GM23248 (cell line): ENCODE measurements around the gene RASSF5. TPM values are rescaled to one million over a fixed set of nuclear protein-coding genes. Genes with fewer than 3 reads are reported as not detected.
"Not testable (repeated sequence)": the region's sequence is repeated elsewhere in the genome, so short reads cannot be mapped to it uniquely, and the experiment has no call there.

Experiments used
- DNase-seq: peaks from one replicate; pipeline ENCODE4 v3.0.0-alpha.2; 2015
- H2AFZ ChIP-seq: fragments of 200-600 bp; sonication (generic); 2 replicates; pipeline ENCODE4 v1.6.1; 2016; ENCODE audit warnings: antibody characterized with exemption
- H3F3A ChIP-seq: fragments of 200-600 bp; sonication (generic); 2 replicates; pipeline ENCODE4 v1.6.1; 2016; ENCODE audit warnings: mild to moderate bottlenecking, antibody characterized with exemption, mixed run types; ENCODE audit not compliant: insufficient read depth
- H3K27ac ChIP-seq: fragments of 200-600 bp; sonication (generic); 2 replicates; pipeline ENCODE4 v1.5.1; 2016; ENCODE audit warnings: mild to moderate bottlenecking
- H3K27me3 ChIP-seq: fragments of 200-600 bp; sonication (generic); replicated peaks from 2 replicates; pipeline ENCODE4 v1.6.1; 2016; ENCODE audit warnings: mild to moderate bottlenecking; ENCODE audit not compliant: insufficient read depth
- H3K36me3 ChIP-seq: fragments of 200-600 bp; sonication (generic); 2 replicates; pipeline ENCODE4 v1.6.1; 2016; ENCODE audit warnings: low read depth, mild to moderate bottlenecking
- H3K4me1 ChIP-seq: fragments of 200-600 bp; sonication (generic); 2 replicates; pipeline ENCODE4 v1.6.1; 2016; ENCODE audit warnings: mild to moderate bottlenecking; ENCODE audit not compliant: insufficient read depth
- H3K4me2 ChIP-seq: fragments of 200-600 bp; sonication (generic); one replicate; pipeline ENCODE4 v1.6.1; 2016; ENCODE audit warnings: mild to moderate bottlenecking; ENCODE audit not compliant: unreplicated experiment
- H3K4me3 ChIP-seq: fragments of 200-600 bp; sonication (generic); 2 replicates; pipeline ENCODE4 v1.5.1; 2016; ENCODE audit warnings: mild to moderate bottlenecking
- H3K79me2 ChIP-seq: fragments of 200-600 bp; sonication (generic); 2 replicates; pipeline ENCODE4 v1.6.1; 2016; ENCODE audit warnings: mild to moderate bottlenecking; ENCODE audit not compliant: insufficient read depth
- H3K9ac ChIP-seq: fragments of 200-600 bp; sonication (generic); 2 replicates; pipeline ENCODE4 v1.6.1; 2016; ENCODE audit warnings: mild to moderate bottlenecking
- H3K9me2 ChIP-seq: fragments of 200-600 bp; sonication (generic); 2 replicates; pipeline ENCODE4 v1.6.1; 2016; ENCODE audit warnings: mixed run types, mild to moderate bottlenecking, moderate library complexity; ENCODE audit not compliant: insufficient read depth
- H3K9me3 ChIP-seq: fragments of 200-600 bp; sonication (generic); one replicate; pipeline ENCODE4 v1.6.1; 2017; ENCODE audit warnings: low read depth
- H4K20me1 ChIP-seq: fragments of 200-600 bp; sonication (generic); 2 replicates; pipeline ENCODE4 v1.6.0; 2016; ENCODE audit not compliant: insufficient read depth
- EZH2 ChIP-seq: fragments of 200-600 bp; sonication (generic); IDR thresholded peaks from 2 replicates; pipeline ENCODE4 v1.6.1; 2018; ENCODE audit warnings: antibody characterized with exemption, mild to moderate bottlenecking; ENCODE audit not compliant: insufficient read depth, poor library complexity, severe bottlenecking
- EZH2phosphoT487 ChIP-seq: fragments of 200-600 bp; sonication (generic); IDR thresholded peaks from 2 replicates; pipeline ENCODE4 v1.6.1; 2018; ENCODE audit warnings: antibody characterized with exemption, moderate library complexity, mild to moderate bottlenecking, low read depth; ENCODE audit not compliant: insufficient read depth
- WGBS, 2 experiments: methylation state at CpG; one replicate each; pipeline ENCODE4 v1.1.6; 2015 to 2017; ENCODE audit warnings: low lambda C conversion rate in 2 of 2, low coverage in 1 of 2; ENCODE audit errors: missing lambda C conversion rate in 2 of 2; 5-methylcytosine and 5-hydroxymethylcytosine counted together
- in situ Hi-C: fragments of 300-500 bp; cut with MboI; formaldehyde crosslinking; loops from 2 replicates; pipeline ENCODE4 v1.15.0; 2020
- polyA plus RNA-seq: library from polyadenylated mRNA; unstranded; fragments of >200 nt; fragmentation: Nextera tagmentation; extraction: Ambion mirVana; gene quantifications from 2 replicates; pipeline ENCODE4 v1.2.1, GENCODE V29; 2016
- total RNA-seq: library from RNA; depleted of rRNA; stranded (reverse); fragments of >200 nt; shearing (Covaris generic); gene quantifications from 2 replicates; pipeline ENCODE4 v1.2.3, GENCODE V29; 2014

RASSF5 gene
- total and polyA plus RNA-seq, 2 experiments from 2014 or later: 0.22 to 0.48 TPM

DNA sequence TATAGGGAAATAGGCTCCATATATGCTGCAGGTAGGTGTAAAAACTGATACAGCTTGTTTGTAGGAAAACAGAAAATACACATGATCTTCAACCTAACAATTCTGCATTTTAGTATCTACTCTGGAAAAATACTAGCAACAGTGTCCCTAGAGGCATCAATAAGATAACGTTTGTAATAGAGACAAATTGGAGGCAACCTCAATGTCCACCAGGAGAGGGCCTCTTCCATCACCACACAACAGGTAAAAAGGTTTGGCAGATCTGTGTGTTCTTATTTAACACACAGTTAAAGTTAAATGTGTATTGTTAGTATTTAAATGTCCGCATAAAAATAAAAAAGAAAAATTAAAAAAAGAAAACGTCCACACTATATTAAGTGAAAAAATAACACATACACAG is 99.5 kb downstream of the RASSF5 start:
- Histone ChIP-seq H3K36me3 (peaks cover 28% of the 10 kb centered on the region), H3K4me2 (no peak overlapping the region), H2AFZ (no peak overlapping the region), H3K4me3 (no peak overlapping the region), H3K4me1 (peaks cover 7% of the 10 kb centered on the region; the same call in 1 of the 2 replicates), H3K9ac (no peak overlapping the region), H4K20me1 (no peaks in the 10 kb centered on the region), H3K9me2 (no peaks in the 10 kb centered on the region), H3K79me2 (peaks cover 15% of the 10 kb centered on the region), H3K27me3 (no peaks in the 10 kb centered on the region), H3K9me3 (no peaks in the 10 kb centered on the region), H3F3A (no peaks in the 10 kb centered on the region; the same call in 1 of the 2 replicates), H3K27ac (no peak overlapping the region)
- 52 to 57% methylated on average over 3 of the region's 3 CpGs for WGBS, 2 experiments
- in situ Hi-C loops: no loop called here
- TF ChIP-seq EZH2 (no peak), EZH2phosphoT487 (no peak)
- peak; percentile 61 for DNase-seq

GRCh38 chr1:206608108-206608698 is 100.9 kb downstream of the RASSF5 start:
- H4K20me1 ChIP-seq: no peaks in the 10 kb centered on the region
- no peak overlapping the region for H2AFZ ChIP-seq
- H3K27me3 ChIP-seq: no peaks in the 10 kb centered on the region
- peaks cover 18% of the 10 kb centered on the region for H3K36me3 ChIP-seq
- H3K79me2 ChIP-seq: peaks cover 17% of the 10 kb centered on the region
- WGBS, 2 experiments: 65 to 69% methylated on average over 7 of the region's 7 CpGs
- H3K4me1 ChIP-seq: peaks cover 7% of the 10 kb centered on the region; the same call in 1 of the 2 replicates
- DNase-seq: peak; percentile 68
- no peaks in the 10 kb centered on the region; the same call in 1 of the 2 replicates for H3F3A ChIP-seq
- no peak for TF ChIP-seq EZH2phosphoT487
- no peak for TF ChIP-seq EZH2
- in situ Hi-C loops: no loop called here
- H3K4me2 ChIP-seq: no peak overlapping the region
- no peaks in the 10 kb centered on the region for H3K9me3 ChIP-seq
- no peaks in the 10 kb centered on the region for H3K9me2 ChIP-seq
- H3K9ac ChIP-seq: no peak overlapping the region
- H3K27ac ChIP-seq: no peak overlapping the region
- H3K4me3 ChIP-seq: no peak overlapping the region

DNA sequence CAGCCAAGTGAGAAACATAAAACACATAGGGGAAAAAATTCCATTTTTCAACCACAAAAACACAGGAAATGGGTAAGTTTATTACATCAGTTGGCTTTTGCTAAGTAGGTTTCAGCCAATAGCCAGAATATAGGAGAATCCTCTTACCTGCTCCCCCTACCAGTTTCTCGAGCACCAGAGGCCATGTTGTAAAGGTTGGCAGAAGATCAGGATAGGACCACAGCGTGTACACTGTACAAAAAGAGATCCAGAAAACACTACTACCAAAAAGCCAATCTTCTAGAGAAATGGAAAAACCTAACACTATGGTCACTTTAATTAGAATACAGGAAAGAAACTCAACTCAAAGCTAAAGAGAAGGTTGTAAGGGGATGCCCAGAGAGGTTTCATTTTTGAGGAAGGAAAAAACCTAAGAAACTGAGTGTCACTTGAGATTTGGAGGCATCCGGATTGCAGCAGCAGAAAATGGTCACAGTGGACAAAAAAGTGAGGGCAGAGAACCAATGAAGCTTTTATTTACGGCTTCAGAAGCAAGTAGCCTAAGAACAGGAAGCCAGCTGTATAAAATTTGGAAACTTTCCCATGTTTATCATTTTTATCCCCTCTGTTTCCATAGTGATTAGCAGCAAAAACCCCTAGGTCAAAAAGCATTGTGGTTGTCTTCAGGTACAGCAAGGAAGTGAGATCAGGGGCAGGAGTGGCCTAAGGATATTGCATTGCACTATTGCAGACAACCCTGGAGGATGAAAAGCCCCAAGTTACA is 102.1 kb downstream of the RASSF5 start:
- 66 to 68% methylated on average over 4 of the region's 4 CpGs for WGBS, 2 experiments
- no peak for DNase-seq
- no peak overlapping the region for H3K4me2 ChIP-seq
- TF ChIP-seq EZH2phosphoT487 (no peak), EZH2 (no peak)
- peaks cover 17% of the 10 kb centered on the region for H3K79me2 ChIP-seq
- no peaks in the 10 kb centered on the region for H3K9me2 ChIP-seq
- no peak overlapping the region for H3K9ac ChIP-seq
- H3K4me1 ChIP-seq: peaks cover 7% of the 10 kb centered on the region; the same call in 1 of the 2 replicates
- no peak overlapping the region for H3K27ac ChIP-seq
- no peaks in the 10 kb centered on the region for H3K27me3 ChIP-seq
- no peak overlapping the region for H2AFZ ChIP-seq
- in situ Hi-C loops: no loop called here
- H3K9me3 ChIP-seq: no peaks in the 10 kb centered on the region
- peaks cover 11% of the 10 kb centered on the region; the same call in 1 of the 2 replicates for H3K36me3 ChIP-seq
- no peak overlapping the region for H3K4me3 ChIP-seq
- no peaks in the 10 kb centered on the region for H4K20me1 ChIP-seq
- H3F3A ChIP-seq: no peaks in the 10 kb centered on the region; the same call in 1 of the 2 replicates

GRCh38 chr1:206612129-206612876 is 105.0 kb downstream of the RASSF5 start, which contains the start of gene EIF2D:
TSS of gene EIF2D (minus strand) at chr1:206612465. CDS start at chr1:206612342, 123 bp downstream.
- H3K9me2 ChIP-seq: no peaks in the 10 kb centered on the region
- peak within 1 kb of the TSS; percentile 99 for H3K4me2 ChIP-seq
- H3K9me3 ChIP-seq: no peaks in the 10 kb centered on the region
- in situ Hi-C loops: no loop called here
- no peaks in the 10 kb centered on the region; the same call in 1 of the 2 replicates for H3F3A ChIP-seq
- no peaks in the 10 kb centered on the region for H4K20me1 ChIP-seq
- peak within 1 kb of the TSS; percentile 93 for H2AFZ ChIP-seq
- peaks cover 17% of the 10 kb centered on the region for H3K79me2 ChIP-seq
- no peak for TF ChIP-seq EZH2phosphoT487
- TF ChIP-seq EZH2: no peak
- H3K36me3 ChIP-seq: 0 out of 2 replicates have a peak, but pooled peaks cover 4% of the 10 kb centered on the region
- WGBS, 2 experiments: 11 to 13% methylated on average over 35 to 40 of the region's 48 CpGs
- peak within 1 kb of the TSS; percentile 97 for H3K4me3 ChIP-seq
- H3K4me1 ChIP-seq: peaks cover 7% of the 10 kb centered on the region; the same call in 1 of the 2 replicates
- no peaks in the 10 kb centered on the region for H3K27me3 ChIP-seq
- H3K9ac ChIP-seq: peak within 1 kb of the TSS; percentile 99
- DNase-seq: peak; percentile 96
- H3K27ac ChIP-seq: peak within 1 kb of the TSS; percentile 89

- DNase-seq, in situ Hi-C loops, H3K79me2 ChIP-seq, H3K4me1 ChIP-seq, H3F3A ChIP-seq, H3K9me2 ChIP-seq, H3K4me2 ChIP-seq, H3K36me3 ChIP-seq, H2AFZ ChIP-seq, H4K20me1 ChIP-seq, H3K27me3 ChIP-seq, H3K4me3 ChIP-seq, H3K27ac ChIP-seq, H3K9me3 ChIP-seq, H3K9ac ChIP-seq: not testable (repeated sequence)
- WGBS, 2 experiments: 89 to 96% methylated on average over 2 of the region's 2 CpGs
Measured at GRCh38 chr1:206626396-206626795, 119.1 kb downstream of the RASSF5 start.
